Measurements from ENCODE around the gene TOE1. TPM values are rescaled to one million over a fixed set of nuclear protein-coding genes. Genes with fewer than 3 reads are reported as not detected.

TOE1 gene
- total and polyA plus RNA-seq, 7 donors = 7.1 to 12.9 (median 10.5) TPM

- WGBS, 2 donors = 84 to 89% methylated on average over 5 of the region's 5 CpGs
- intact Hi-C loops (cut with DNase I) = no loop called here
- DNase-seq = no peak
- Histone ChIP-seq H3K4me1 (peaks cover 0 to 24% (median 22%) of the 10 kb centered on the region in 4 donors), H3K4me3 (no peak overlapping the region), H3K36me3 (no peaks in the 10 kb centered on the region), H3K27me3 (no peaks in the 10 kb centered on the region), H3K9me3 (no peaks in the 10 kb centered on the region), H3K27ac (no peak overlapping the region)
- TF ChIP-seq POLR2AphosphoS5 (IDR thresholded peaks at IDR 0.05) (no peak), POLR2A (IDR thresholded peaks at IDR 0.05) (no peak), EP300 (IDR thresholded peaks at IDR 0.05) (no peak)
- TF ChIP-seq, protein P1, sequence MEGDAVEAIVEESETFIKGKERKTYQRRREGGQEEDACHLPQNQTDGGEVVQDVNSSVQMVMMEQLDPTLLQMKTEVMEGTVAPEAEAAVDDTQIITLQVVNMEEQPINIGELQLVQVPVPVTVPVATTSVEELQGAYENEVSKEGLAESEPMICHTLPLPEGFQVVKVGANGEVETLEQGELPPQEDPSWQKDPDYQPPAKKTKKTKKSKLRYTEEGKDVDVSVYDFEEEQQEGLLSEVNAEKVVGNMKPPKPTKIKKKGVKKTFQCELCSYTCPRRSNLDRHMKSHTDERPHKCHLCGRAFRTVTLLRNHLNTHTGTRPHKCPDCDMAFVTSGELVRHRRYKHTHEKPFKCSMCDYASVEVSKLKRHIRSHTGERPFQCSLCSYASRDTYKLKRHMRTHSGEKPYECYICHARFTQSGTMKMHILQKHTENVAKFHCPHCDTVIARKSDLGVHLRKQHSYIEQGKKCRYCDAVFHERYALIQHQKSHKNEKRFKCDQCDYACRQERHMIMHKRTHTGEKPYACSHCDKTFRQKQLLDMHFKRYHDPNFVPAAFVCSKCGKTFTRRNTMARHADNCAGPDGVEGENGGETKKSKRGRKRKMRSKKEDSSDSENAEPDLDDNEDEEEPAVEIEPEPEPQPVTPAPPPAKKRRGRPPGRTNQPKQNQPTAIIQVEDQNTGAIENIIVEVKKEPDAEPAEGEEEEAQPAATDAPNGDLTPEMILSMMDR (IDR thresholded peaks at IDR 0.05) = no peak
These were observed 11.5 kb downstream of the TOE1 start for GRCh38 chr1:45351508-45351907.

- Histone ChIP-seq H3K4me3 (no peak overlapping the region), H3K27me3 (no peaks in the 10 kb centered on the region), H3K9me3 (no peaks in the 10 kb centered on the region), H3K36me3 (no peaks in the 10 kb centered on the region), H3K27ac (no peak overlapping the region), H3K4me1 (peaks cover 0 to 11% (median 9%) of the 10 kb centered on the region in 4 donors)
- DNase-seq = no peak
- 90 to 91% methylated on average over 2 of the region's 2 CpGs for WGBS, 2 donors
- no peak for TF ChIP-seq POLR2AphosphoS5 (IDR thresholded peaks at IDR 0.05)
- no peak for TF ChIP-seq POLR2A (IDR thresholded peaks at IDR 0.05)
- no peak for TF ChIP-seq EP300 (IDR thresholded peaks at IDR 0.05)
- TF ChIP-seq, protein P1 (IDR thresholded peaks at IDR 0.05) = no peak
- intact Hi-C loops (cut with DNase I) = no loop called here
These were observed 13.7 kb downstream of the TOE1 start for GRCh38 chr1:45353685-45354084.

GRCh38 chr1:45354838-45355237 is 14.9 kb downstream of the TOE1 start:
- H3K27me3 ChIP-seq = no peaks in the 10 kb centered on the region
- WGBS, 2 donors = 95 to 96% methylated on average over 4 of the region's 4 CpGs

DNA sequence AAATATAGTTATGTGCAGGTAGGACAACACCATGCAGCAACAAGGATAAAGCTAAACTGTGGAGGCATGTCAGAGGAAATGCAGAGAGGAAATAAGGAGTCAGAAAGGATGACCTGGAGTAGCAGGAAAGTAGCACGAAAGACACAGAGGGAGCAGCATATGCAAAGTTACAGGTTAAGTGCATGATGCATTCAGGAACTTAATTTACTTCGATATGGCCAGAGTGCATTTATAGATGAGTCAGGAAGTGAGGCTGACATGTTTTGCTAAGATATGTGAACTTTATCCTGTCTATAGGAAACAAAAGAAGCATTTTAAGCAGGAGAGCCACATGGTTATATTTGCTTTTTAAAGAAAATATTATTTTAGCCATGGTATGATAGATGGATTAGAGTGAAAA is 15.7 kb downstream of the TOE1 start:
- 30 to 39% methylated on average over 2 of the region's 2 CpGs for WGBS, 2 donors
- Histone ChIP-seq H3K9me3 (no peaks in the 10 kb centered on the region), H3K27ac (no peak overlapping the region), H3K4me3 (no peak overlapping the region), H3K4me1 (peaks cover 0 to 13% (median 8%) of the 10 kb centered on the region in 4 donors), H3K27me3 (no peaks in the 10 kb centered on the region), H3K36me3 (no peaks in the 10 kb centered on the region)
- DNase-seq = no peak
- intact Hi-C loops (cut with DNase I) = no loop called here
- TF ChIP-seq EP300 (IDR thresholded peaks at IDR 0.05) = no peak
- no peak for TF ChIP-seq POLR2A (IDR thresholded peaks at IDR 0.05)
- TF ChIP-seq, protein P1 (IDR thresholded peaks at IDR 0.05) = no peak
- no peak for TF ChIP-seq POLR2AphosphoS5 (IDR thresholded peaks at IDR 0.05)

More at GRCh38 chr1:45354838-45355237, 14.9 kb downstream of the TOE1 start:
- Histone ChIP-seq H3K36me3 (no peaks in the 10 kb centered on the region), H3K4me1 (peaks cover 0 to 4% (median 0%) of the 10 kb centered on the region in 4 donors), H3K4me3 (no peak overlapping the region), H3K27ac (no peak overlapping the region), H3K9me3 (no peaks in the 10 kb centered on the region)
- no peak for DNase-seq
- TF ChIP-seq, protein P1 (IDR thresholded peaks at IDR 0.05) = no peak
- TF ChIP-seq POLR2AphosphoS5 (IDR thresholded peaks at IDR 0.05) = no peak
- TF ChIP-seq POLR2A (IDR thresholded peaks at IDR 0.05) = no peak
- TF ChIP-seq EP300 (IDR thresholded peaks at IDR 0.05) = no peak
- intact Hi-C loops (cut with DNase I) = no loop called here

DNA sequence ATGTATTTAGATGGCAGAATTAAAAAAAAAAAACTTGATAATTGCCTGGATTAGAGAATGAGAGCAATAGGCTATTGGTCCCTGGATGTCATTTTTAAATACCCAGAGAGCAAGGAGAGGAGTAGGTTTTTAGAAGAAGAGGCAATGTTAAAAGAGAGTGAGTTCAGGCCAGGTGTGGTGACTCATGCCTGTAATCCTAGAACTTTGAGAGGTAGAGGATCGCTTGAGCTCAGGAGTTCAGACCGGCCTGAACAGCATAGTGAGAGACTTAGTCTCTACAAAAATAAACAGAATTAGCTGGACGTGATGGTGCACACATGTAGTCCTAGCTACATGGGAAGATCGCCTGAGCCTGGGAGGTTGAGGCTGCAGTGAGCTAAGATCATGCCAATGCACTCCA is 16.2 kb downstream of the TOE1 start:
- H3K27me3 ChIP-seq = no peaks in the 10 kb centered on the region
- TF ChIP-seq POLR2AphosphoS5 (IDR thresholded peaks at IDR 0.05) = no peak
- no peak for TF ChIP-seq EP300 (IDR thresholded peaks at IDR 0.05)
- TF ChIP-seq, protein P1 (IDR thresholded peaks at IDR 0.05) = no peak
- no peak for TF ChIP-seq POLR2A (IDR thresholded peaks at IDR 0.05)
- intact Hi-C loops (cut with DNase I) = no loop called here
- H3K27ac ChIP-seq = no peak overlapping the region
- peaks cover 0 to 18% (median 12%) of the 10 kb centered on the region in 4 donors for H3K4me1 ChIP-seq
- H3K4me3 ChIP-seq = no peak overlapping the region
- 70 to 87% methylated on average over 4 of the region's 4 CpGs for WGBS, 2 donors
- H3K9me3 ChIP-seq = no peaks in the 10 kb centered on the region
- no peak for DNase-seq
- no peaks in the 10 kb centered on the region for H3K36me3 ChIP-seq
